ENCODE results near the gene POLRMT.
"Not testable (repeated sequence)": the region's sequence is repeated elsewhere in the genome, so short reads cannot be mapped to it uniquely, and the experiment has no call there.

POLRMT gene

GRCh38 chr19:646779-647565, 13.6 kb upstream of the POLRMT start:
- DNase-seq, result no peak

- DNase-seq, result no peak
Measured at GRCh38 chr19:645912-646778, 12.8 kb upstream of the POLRMT start.

DNA sequence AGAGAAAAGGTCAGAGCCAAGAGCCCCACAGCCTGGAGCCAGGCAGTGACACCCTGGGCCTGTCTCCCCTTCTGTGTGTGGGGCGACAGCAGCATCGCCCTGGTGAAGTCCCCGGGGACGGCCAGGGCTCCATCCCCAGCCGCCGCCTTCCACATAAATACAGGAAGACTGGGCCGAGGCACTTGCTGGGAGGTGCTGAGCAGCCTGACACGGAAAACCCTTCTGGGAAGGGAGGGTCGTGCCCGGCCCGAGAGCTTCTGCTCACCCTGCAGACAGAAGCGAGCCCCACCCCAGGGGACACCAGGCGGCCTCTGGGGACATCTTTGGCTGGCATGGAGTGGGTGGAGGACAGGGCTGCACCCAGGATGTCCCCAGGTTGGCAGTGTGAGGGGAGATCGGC, 11.5 kb upstream of the POLRMT start:
- no peak for DNase-seq

DNA sequence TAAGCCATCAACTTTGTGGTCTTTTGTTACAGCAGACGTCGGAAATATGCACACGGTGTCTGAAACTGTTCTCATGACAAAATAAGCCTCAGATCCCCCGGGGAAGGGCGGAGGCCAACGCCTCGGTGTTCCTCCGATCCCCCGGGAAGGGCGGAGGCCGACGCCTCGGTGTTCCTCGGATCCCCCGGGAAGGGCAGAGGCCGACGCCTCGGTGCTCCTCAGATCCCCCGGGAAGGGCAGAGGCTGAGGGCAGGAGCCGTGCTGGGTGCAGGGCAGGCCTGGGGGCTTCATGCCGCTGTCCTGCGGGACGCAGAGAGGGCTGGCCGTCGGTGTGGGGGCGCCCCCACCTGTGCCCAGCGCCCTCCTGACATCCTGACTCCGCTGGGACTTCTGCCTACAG, 11.0 kb upstream of the POLRMT start:
- no peak for DNase-seq

DNA sequence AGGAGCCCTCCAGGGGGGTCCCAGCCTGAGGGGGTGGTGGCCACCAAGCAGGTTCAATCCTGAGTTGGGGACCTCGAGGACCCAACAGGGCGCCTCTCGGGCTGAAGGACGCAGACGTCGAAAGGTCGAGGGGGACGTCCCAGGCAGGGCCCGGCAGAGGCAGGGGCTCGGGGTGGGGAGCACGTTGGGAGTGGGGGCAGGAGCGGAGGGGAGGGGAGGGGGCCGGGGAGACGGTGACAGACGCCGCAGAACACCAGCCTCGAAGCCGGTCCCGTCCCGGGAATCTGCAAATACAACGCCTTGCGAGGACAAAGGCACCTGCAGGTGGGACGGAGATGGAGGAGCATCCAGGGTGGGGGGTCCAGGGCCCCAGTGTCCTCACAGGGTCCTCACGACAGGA, 10.4 kb upstream of the POLRMT start:
- no peak for DNase-seq

DNA sequence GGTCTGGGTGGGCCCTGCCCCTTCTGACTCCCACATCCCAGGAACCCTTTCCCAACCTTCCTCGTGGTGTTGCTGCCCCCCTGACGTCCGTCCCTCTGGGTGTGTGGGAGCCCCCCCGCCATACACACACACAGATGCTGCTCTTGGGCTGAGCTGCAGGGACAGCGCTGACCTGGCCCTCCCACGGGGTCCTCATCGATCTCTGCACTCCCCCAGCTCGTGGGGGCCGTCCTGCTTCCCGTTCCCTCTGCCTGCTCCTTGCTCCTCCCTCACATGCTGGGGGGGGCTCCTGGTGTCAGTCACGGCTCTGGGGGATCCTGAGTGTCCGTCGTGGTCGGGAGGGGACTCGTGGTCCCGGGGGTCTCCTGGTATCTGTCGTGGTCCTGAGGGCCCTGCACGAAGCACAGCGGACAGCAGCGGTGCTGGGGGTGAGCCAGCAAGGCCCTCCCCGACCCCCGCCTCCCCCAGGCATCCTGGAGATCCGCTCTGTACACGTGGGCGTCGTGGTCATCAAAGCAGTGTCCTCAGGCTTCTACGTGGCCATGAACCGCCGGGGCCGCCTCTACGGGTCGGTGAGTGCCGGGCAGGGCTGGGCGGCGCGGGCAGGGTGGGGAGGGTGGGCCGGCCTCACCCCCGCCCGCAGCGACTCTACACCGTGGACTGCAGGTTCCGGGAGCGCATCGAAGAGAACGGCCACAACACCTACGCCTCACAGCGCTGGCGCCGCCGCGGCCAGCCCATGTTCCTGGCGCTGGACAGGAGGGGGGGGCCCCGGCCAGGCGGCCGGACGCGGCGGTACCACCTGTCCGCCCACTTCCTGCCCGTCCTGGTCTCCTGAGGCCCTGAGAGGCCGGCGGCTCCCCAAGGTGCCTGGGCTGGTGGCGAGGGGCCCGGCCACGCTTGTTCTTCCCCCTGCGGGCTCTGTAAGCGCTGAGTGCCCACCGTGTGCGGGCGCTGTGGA, 9.7 kb upstream of the POLRMT start:
- DNase-seq, result no peak

DNA sequence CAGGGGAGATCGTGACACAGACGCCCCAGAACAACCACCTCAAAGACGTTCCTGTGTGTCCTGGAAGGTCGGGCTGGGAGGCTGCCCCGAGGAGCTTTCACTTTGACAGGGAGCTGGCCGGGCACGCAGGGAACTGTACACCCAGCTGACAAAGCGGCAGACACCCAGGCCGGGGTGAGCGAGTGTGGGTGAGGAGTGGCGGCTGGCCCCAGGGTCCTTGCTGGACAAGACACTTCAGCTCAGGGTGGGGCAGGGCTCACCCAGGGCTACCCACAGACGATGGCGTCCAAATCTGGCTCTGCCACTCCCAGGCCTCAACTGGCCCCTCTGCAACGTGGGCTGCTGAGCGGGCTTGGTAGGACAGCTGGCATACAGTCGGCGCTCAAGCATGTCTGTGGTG, 8.4 kb upstream of the POLRMT start:
- no peak for DNase-seq

- no peak for DNase-seq
Measured at GRCh38 chr19:640606-641189, 7.4 kb upstream of the POLRMT start.

DNA sequence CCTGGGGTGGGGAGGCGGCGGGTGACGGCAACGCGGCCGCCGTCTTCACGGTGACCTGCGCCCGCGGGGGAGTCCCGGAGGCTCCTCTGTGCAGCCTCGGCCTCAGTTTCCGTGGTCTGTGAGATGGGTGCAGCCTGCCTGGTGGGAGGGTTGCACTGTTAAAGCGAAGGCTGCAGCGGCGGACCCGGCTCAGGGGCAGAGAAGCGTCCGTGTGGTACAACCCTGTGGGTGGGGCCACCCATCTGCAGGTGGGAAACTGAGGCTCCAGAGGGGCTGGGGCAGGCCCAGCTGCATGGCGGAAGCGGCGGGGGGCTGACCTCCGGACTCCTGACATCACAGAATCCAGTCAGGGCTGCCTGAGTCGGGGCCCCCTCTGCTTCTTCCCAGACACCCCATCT, 6.8 kb upstream of the POLRMT start:
- DNase-seq, result no peak

DNA sequence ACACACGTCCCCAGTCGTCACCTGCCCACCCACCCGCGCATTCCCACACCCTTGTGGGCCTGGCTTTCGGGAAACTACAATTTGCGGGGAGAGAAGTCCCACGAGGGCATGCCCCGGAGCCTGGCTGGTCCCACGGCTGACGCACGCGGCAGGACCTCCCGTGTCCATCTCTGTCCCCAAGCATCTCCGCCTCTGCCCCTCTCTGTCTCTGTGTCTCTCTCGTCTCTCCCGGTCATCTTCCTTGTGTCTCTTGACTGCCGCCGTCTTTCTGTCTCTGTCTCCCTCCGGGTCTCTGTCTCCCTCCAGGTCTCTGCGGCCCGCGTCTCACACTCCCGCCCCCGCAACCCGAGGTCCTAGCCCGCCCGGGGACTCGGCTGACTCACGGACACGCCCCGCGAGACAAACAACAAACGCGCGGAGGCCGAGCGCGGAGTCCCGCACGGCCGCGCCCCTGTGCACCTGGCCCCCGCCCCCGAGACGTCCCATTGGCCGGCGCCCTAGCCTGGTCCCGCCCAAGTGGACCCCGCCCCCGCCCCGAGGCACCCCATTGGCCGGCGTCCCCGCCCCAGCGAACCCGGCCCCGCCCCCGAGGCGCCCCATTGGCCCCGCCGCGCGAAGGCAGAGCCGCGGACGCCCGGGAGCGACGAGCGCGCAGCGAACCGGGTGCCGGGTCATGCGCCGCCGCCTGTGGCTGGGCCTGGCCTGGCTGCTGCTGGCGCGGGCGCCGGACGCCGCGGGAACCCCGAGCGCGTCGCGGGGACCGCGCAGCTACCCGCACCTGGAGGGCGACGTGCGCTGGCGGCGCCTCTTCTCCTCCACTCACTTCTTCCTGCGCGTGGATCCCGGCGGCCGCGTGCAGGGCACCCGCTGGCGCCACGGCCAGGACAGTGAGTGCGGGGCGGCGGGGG, 6.2 kb upstream of the POLRMT start, which contains the start of gene FGF22:
Gene FGF22, plus strand, starts transcription at position 627 of the 908 bp plus-strand sequence. Its CDS starts 47 bp downstream, at position 674.
- peak; percentile 89 for DNase-seq

DNA sequence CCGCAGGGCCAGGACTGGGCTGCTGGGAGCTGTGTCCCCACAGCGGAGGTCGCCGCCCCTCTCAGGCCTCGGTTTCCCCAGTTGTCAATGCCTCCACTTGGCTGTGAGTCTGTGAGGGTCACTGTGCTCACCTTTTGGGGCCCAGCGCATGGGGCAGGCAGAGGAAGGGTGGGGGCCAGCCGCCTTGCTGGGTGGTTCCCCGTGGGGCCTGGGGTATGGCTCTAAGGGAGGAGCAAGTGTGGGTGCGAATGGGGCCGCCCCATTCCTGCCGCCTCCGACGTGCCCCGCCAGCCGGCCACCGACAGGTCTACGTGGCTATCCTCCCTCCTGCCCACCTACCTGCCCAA, 5.5 kb upstream of the POLRMT start:
- DNase-seq, result no peak

DNA sequence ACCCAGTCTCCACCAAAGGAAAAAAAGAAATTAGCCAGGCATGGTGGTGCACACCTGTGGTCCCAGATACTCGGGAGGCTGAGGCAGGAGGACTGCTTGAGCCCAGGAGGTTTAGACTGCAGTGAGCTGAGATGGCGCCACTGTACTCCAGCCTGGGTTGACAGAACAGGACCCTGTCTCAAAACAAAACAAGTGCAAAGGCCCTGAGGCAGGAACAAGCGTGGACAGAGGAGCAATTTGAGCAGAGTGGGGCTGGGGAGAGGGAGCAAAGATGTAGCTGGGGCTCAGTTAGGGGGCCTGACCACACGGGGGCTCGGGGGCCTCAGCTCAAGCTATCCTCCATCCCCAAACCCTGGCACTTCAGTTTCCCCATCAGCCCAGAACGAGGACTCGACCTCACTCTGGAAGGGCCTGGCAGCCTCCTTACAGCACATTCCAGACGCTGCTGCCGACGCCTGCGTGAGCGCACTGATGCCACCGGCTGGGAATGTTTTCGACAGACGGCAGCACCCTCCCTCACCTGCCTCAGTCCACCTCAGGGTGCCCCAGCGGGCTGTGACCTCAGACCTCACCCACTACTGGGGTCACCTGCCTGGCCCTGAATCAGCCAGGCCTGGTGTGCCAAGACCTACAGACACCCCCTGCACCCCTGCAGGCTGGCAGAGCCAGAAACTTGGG, 1.8 kb upstream of the POLRMT start:
- no peak for DNase-seq

GRCh38 chr19:633786-634639, 676 bp upstream of the POLRMT start:
- DNase-seq, result no peak

GRCh38 chr19:632579-633067, 714 bp downstream of the POLRMT start:
- DNase-seq, result no peak

DNA sequence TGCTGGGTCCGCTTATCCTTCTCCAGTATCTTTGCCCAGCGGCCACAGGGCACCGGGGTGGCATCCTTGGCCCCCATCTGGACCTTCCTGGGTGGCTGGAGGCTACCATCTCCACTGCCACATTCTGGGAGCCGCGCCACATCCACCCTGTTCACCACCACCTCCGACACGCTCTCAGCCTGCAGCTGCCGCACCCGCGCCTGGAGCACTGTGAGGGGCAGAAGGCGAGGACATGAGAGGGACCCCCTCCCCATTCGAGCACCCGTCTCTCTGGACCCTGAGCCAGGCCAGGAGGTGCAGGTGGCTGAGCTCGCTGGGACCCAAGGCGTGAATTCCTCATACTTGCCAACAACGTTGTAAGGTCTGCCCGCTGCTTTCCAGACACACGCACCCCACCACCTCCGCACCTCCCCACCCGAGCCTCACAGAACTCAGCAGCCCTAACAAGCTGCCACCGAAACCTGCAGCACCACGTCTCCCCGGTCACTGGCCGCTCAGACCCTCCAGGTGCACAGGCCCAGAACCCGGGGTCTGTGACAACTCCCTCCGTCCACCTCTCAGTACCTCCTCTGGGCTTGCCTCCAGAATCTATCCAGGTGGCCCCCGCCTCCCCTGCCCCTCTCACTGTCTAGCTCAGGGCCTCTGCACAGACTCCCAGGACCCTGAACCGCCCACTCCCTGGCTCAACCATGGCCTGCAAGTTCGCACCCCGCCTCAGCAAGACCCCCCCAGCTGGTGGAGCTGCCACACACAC, 3.2 kb downstream of the POLRMT start:
- DNase-seq, result no peak

- not testable (repeated sequence) for DNase-seq
Measured at GRCh38 chr19:629515-629914, 3.8 kb downstream of the POLRMT start.

DNA sequence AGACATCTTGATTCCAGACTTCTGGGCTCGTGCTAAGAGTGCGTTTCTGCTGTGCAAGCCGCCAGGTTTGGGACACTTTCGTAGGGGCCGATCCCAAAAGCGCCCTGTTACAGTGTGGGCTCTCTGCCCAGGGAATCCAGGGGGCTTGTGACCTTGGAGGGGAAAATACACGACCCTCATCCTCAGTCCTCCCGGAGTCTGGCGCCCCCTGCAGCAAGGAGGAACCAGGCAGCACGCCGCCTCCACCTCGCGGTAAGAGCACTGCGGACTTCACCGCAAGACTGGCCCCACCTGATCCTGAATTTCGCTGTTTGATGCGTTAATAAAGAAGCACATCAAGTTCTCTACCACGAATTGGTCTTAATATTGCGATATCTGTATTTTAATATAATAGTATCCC, 5.2 kb downstream of the POLRMT start:
- no peak for DNase-seq

DNA sequence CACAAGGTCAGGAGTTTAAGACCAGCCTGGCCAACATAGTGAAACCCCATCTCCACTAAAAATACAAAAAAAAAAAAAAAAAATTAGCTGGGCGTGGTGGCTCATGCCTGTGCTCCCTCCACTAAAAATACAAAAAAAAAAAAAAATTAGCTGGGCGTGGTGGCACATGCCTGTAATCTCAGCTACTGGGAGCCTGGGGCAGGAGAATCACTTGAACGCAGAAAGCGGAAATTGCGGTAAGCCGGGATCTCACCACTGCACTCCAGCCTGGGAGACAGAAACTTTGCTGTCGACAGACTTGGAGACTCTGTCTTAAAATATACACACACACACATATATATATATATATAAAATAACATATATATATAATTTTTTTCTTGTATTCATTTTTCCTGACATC, 6.8 kb downstream of the POLRMT start:
- not testable (repeated sequence) for DNase-seq

DNA sequence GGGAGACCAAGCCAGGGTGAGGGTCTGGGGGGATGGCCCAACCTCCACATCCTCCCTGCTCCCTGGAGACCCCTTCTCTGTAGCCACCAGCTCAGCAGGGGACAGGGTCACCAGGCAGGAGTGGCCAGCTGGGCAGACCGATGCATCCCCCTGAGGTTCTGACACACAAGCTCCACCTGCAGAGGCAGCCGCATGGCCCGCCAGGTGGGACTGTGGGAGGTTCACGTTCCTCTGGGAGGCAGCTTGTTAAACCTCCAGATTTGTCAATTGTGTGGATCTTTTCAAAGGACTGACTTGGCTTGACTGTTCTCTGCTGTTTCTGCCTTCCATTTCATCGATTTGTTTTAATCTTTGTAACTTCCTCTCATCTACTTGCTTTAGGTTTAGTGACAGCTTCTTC, 8.1 kb downstream of the POLRMT start:
- no peak for DNase-seq
